K562 (cell line): ENCODE measurements around the gene DALRD3. TPM values are rescaled to one million over a fixed set of nuclear protein-coding genes. Genes with fewer than 3 reads are reported as not detected.
A peak's percentile ranks its signal among the peaks of the same experiment; 100 is the strongest.

Experiments
- ATF7 ChIP-seq: fragments of 450-650 bp; IDR thresholded peaks from 2 replicates; pipeline ENCODE4 v1.7.1; 2014; ENCODE audit warnings: mild to moderate bottlenecking, moderate library complexity
- CBFA2T2 ChIP-seq: fragments of 450-650 bp; conservative IDR thresholded peaks from 2 replicates; pipeline ENCODE4 v1.6.1; 2017; ENCODE audit warnings: mild to moderate bottlenecking
- MNT ChIP-seq, 2 experiments: fragments of 450-650 bp; conservative IDR thresholded peaks; 2 replicates each; pipeline ENCODE4 v1.6.1; 2017; ENCODE audit warnings: mild to moderate bottlenecking in 2 of 2, moderate library complexity in 2 of 2
- NONO ChIP-seq, 2 experiments: fragments of 200-400 bp in 1 of 2; fragments of 450-650 bp in 1 of 2; formaldehyde crosslinking in 1 of 2; IDR thresholded peaks; 2 replicates each; pipeline ENCODE4 v1.6.1; 2017; ENCODE audit warnings: low read depth in 2 of 2, mild to moderate bottlenecking in 2 of 2, moderate library complexity in 2 of 2, low read length in 1 of 2
- POLR2AphosphoS2 ChIP-seq: IDR thresholded peaks from 2 replicates; pipeline ENCODE4 v1.6.1; 2012; ENCODE audit warnings: low read length, improper control_type of control experiment
- PRMT5 ChIP-seq: sonication (generic); formaldehyde crosslinking; IDR thresholded peaks from 2 replicates; pipeline ENCODE4 v1.5.0; 2020; ENCODE audit warnings: missing genetic modification reagents
- RBBP5 ChIP-seq: fragments of 200-600 bp; sonication (generic); IDR thresholded peaks from 2 replicates; pipeline ENCODE4 v1.6.1; 2012; ENCODE audit warnings: borderline replicate concordance, mild to moderate bottlenecking, low read length, control low read depth, inconsistent platforms; ENCODE audit not compliant: insufficient read depth, poor library complexity, severe bottlenecking
- RBM34 ChIP-seq: fragments of 200-400 bp; formaldehyde crosslinking; IDR thresholded peaks from 2 replicates; pipeline ENCODE4 v1.6.1; 2018; ENCODE audit warnings: low read length, borderline replicate concordance; ENCODE audit not compliant: insufficient read depth
- RHOXF2B ChIP-seq: fragments of 250-450 bp; sonication (Bioruptor Pico); conservative IDR thresholded peaks from 2 replicates; pipeline ENCODE4 v1.5.1; 2021
- RNF2 ChIP-seq: sonication (generic); IDR thresholded peaks from 2 replicates; pipeline ENCODE4 v1.6.1; 2016
- SAFB ChIP-seq: fragments of 200-400 bp; formaldehyde crosslinking; IDR thresholded peaks from 2 replicates; pipeline ENCODE4 v1.6.1; 2017; ENCODE audit warnings: low read depth, low read length, borderline replicate concordance
- TOE1 ChIP-seq, 2 experiments: fragments of 450-650 bp in 1 of 2; sonication (generic) in 1 of 2; formaldehyde crosslinking in 1 of 2; IDR thresholded peaks; 2 replicates each; pipeline versions ENCODE4 v1.7.1 to v1.8.0; 2016 to 2022; ENCODE audit warnings: borderline replicate concordance in 2 of 2, mild to moderate bottlenecking in 2 of 2, antibody characterized with exemption in 1 of 2, inconsistent platforms in 1 of 2, low read depth in 1 of 2, missing genetic modification reagents in 1 of 2, moderate library complexity in 1 of 2
- TSC22D4 ChIP-seq: fragments of 450-650 bp; IDR thresholded peaks from 2 replicates; pipeline ENCODE4 v1.6.1; 2016; ENCODE audit warnings: missing genetic modification characterization, missing biosample characterization, control low read depth
- ZBTB9 ChIP-seq: fragments of 450-650 bp; formaldehyde crosslinking; IDR thresholded peaks from 2 replicates; pipeline ENCODE4 v1.4.0; 2020; ENCODE audit warnings: mild to moderate bottlenecking, moderate library complexity
- ZFP1 ChIP-seq: fragments of 450-650 bp; formaldehyde crosslinking; IDR thresholded peaks from 2 replicates; pipeline ENCODE4 v1.4.0; 2020; ENCODE audit warnings: mild to moderate bottlenecking, mixed read lengths
- ZFP36 ChIP-seq: fragments of 150-350 bp; IDR thresholded peaks from 2 replicates; pipeline ENCODE4 v1.6.1; 2018; ENCODE audit warnings: low read length, low read depth; ENCODE audit not compliant: partially characterized antibody
- ZNF23 ChIP-seq: fragments of 250-450 bp; sonication (Bioruptor Pico); IDR thresholded peaks from 2 replicates; pipeline ENCODE4 v1.4.0; 2020; ENCODE audit warnings: mild to moderate bottlenecking
- polyA plus RNA-seq, 8 experiments: library from polyadenylated mRNA; depleted of rRNA in 4 of 8; stranded (reverse) in 5 of 8; unstranded in 3 of 8; fragments of >200 nt; fragmentation: Nextera tagmentation in 2 of 8; fragmentation: Illumina TruSeq in 1 of 8; extraction: Ambion mirVana in 2 of 8; extraction: Trizol in 1 of 8; gene quantifications; 2 replicates each; pipeline versions ENCODE4 v1.2.1 to v1.2.3, GENCODE V29; 2011 to 2014; ENCODE audit warnings: inconsistent platforms in 1 of 8, missing spikeins in 1 of 8
- total RNA-seq, 7 experiments: library from RNA; depleted of rRNA in 6 of 7; stranded (reverse); fragments of >200 nt in 6 of 7; fragmentation: Illumina TruSeq in 2 of 7; extraction: Trizol in 2 of 7; gene quantifications; 2 replicates each; pipeline versions ENCODE4 v1.2.1 to v1.2.3, GENCODE V29; 2011 to 2021; ENCODE audit warnings: low replicate concordance in 1 of 7

DALRD3 gene
- total and polyA plus RNA-seq, 9 of the 15 experiments (the other 6 are each of a cell fraction or from before 2014, with no cell fraction given): 6.6 to 31.3 (median 14.4) TPM

- TF ChIP-seq RNF2: no peak
- TF ChIP-seq CBFA2T2: peak; percentile 30; the same call in 1 of the 2 replicates
- no peak for TF ChIP-seq ZFP1
- peak; percentile 84 for TF ChIP-seq ATF7
- TF ChIP-seq NONO (IDR thresholded peaks at IDR 0.05; ENCODE audit: low read depth in 2 of 2, low read length in 1 of 2): peak in 1 of 2 experiments; percentile 71; a peak in 3 of 4 replicates
- TF ChIP-seq PRMT5 (CRISPR knock-in tag): no peak
- no peak for TF ChIP-seq TSC22D4 (tag)
- 0 out of 2 replicates have a peak, but pooled peaks have one; percentile 13 for TF ChIP-seq ZBTB9
- peak; percentile 65 for TF ChIP-seq TOE1 (IDR thresholded peaks at IDR 0.05; ENCODE audit: borderline replicate concordance)
- TF ChIP-seq TOE1 (CRISPR knock-in tag; IDR thresholded peaks at IDR 0.05; ENCODE audit: borderline replicate concordance, low read depth): no peak
- no peak for TF ChIP-seq ZFP36
- TF ChIP-seq RBBP5: peak; percentile 73
- TF ChIP-seq RBM34: 0 out of 2 replicates have a peak, but pooled peaks have one; percentile 28
- TF ChIP-seq ZNF23 (CRISPR knock-in tag): no peak
- peak; percentile 18; the same call in 1 of the 2 replicates for TF ChIP-seq SAFB
- TF ChIP-seq MNT (conservative IDR thresholded peaks at IDR 0.05): peak in 1 of 2 experiments; percentile 30; a peak in 2 of 4 replicates
- no peak for TF ChIP-seq RHOXF2B (CRISPR knock-in tag)
- TF ChIP-seq POLR2AphosphoS2: peak; percentile 6; the same call in 1 of the 2 replicates
Measured at GRCh38 chr3:49021813-49022687, 3.7 kb upstream of the DALRD3 start, which contains the start of gene NDUFAF3 (continued).
